ENCODE measurements around the gene RBBP7. TPM values are rescaled to one million over a fixed set of nuclear protein-coding genes. Genes with fewer than 3 reads are reported as not detected.

Gene RBBP7
- total RNA-seq, 1 donor from 2014 or later = 57.9 TPM

DNA sequence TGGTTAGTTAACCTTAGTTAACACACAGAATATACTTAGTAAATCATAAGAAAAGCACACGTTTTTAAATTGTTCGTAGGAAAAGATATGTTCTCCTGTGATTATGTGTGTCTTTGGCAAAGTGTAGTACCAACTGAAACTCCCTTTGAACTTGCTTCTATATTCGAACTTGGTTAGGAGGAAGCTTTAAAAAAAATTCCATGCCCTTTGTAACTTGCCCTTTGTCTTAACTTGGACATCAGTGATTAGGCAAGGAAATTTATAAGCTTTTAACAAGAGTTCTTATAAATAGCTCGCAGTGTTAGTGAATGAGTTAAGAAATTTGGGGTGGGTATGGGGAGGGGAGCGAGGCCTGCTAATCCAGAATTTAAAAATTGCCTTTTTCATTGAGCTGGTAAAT lies 50.5 kb downstream of the RBBP7 start:
- DNase-seq (ENCODE audit: extremely low spot score in 2 of 2) = no peak
- Histone ChIP-seq H3K4me1 (no peaks in the 10 kb centered on the region), H3K36me3 (peaks cover 0 to 10% of the 10 kb centered on the region in 2 donors), H3K27ac (no peak overlapping the region), H3K27me3 (no peaks in the 10 kb centered on the region), H3K4me3 (no peak overlapping the region), H3K9me3 (no peaks in the 10 kb centered on the region)
- TF ChIP-seq POLR2A (IDR thresholded peaks at IDR 0.05) (no peak), POLR2AphosphoS5 (IDR thresholded peaks at IDR 0.05; ENCODE audit: insufficient read depth in 1 of 2, low read depth in 1 of 2) (no peak)
- TF ChIP-seq, protein P1, sequence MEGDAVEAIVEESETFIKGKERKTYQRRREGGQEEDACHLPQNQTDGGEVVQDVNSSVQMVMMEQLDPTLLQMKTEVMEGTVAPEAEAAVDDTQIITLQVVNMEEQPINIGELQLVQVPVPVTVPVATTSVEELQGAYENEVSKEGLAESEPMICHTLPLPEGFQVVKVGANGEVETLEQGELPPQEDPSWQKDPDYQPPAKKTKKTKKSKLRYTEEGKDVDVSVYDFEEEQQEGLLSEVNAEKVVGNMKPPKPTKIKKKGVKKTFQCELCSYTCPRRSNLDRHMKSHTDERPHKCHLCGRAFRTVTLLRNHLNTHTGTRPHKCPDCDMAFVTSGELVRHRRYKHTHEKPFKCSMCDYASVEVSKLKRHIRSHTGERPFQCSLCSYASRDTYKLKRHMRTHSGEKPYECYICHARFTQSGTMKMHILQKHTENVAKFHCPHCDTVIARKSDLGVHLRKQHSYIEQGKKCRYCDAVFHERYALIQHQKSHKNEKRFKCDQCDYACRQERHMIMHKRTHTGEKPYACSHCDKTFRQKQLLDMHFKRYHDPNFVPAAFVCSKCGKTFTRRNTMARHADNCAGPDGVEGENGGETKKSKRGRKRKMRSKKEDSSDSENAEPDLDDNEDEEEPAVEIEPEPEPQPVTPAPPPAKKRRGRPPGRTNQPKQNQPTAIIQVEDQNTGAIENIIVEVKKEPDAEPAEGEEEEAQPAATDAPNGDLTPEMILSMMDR (IDR thresholded peaks at IDR 0.05) = no peak
- intact Hi-C loops (cut with DNase I) = loop anchor here (10.0 kb wide), 1 partner anchor 75 kb away; no protein-coding TSS in a partner anchor

- H3K27ac ChIP-seq = no peak overlapping the region
Observed at GRCh38 chrX:16814597-16814996, 55.6 kb downstream of the RBBP7 start.

GRCh38 chrX:16807976-16808542 lies 62.1 kb downstream of the RBBP7 start:
- Histone ChIP-seq H3K36me3 (peaks cover 0 to under 1% of the 10 kb centered on the region in 2 donors), H3K27ac (peak overlapping the region; percentile 65), H3K9me3 (no peaks in the 10 kb centered on the region), H3K27me3 (no peaks in the 10 kb centered on the region), H3K4me1 (peaks cover 14% of the 10 kb centered on the region), H3K4me3 (peak overlapping the region; percentile 7 to 27)
- TF ChIP-seq POLR2A (IDR thresholded peaks at IDR 0.05) = no peak
- peak in 1 of 2 donors; percentile 72 for TF ChIP-seq POLR2AphosphoS5 (IDR thresholded peaks at IDR 0.05; ENCODE audit: insufficient read depth in 1 of 2, low read depth in 1 of 2)
- DNase-seq (ENCODE audit: extremely low spot score in 2 of 2) = no peak
- intact Hi-C loops (cut with DNase I) = no loop called here

More at GRCh38 chrX:16814597-16814996, 55.6 kb downstream of the RBBP7 start:
- no peak overlapping the region for H3K4me3 ChIP-seq
- H3K36me3 ChIP-seq = peaks cover 0 to 5% of the 10 kb centered on the region in 2 donors
- no peak for DNase-seq (ENCODE audit: extremely low spot score in 2 of 2)
- intact Hi-C loops (cut with DNase I) = no loop called here
- H3K27me3 ChIP-seq = no peaks in the 10 kb centered on the region
- H3K4me1 ChIP-seq = no peaks in the 10 kb centered on the region
- TF ChIP-seq, protein P1 (IDR thresholded peaks at IDR 0.05) = no peak
- no peak for TF ChIP-seq POLR2AphosphoS5 (IDR thresholded peaks at IDR 0.05; ENCODE audit: insufficient read depth in 1 of 2, low read depth in 1 of 2)
- TF ChIP-seq POLR2A (IDR thresholded peaks at IDR 0.05) = no peak
- no peaks in the 10 kb centered on the region for H3K9me3 ChIP-seq

DNA sequence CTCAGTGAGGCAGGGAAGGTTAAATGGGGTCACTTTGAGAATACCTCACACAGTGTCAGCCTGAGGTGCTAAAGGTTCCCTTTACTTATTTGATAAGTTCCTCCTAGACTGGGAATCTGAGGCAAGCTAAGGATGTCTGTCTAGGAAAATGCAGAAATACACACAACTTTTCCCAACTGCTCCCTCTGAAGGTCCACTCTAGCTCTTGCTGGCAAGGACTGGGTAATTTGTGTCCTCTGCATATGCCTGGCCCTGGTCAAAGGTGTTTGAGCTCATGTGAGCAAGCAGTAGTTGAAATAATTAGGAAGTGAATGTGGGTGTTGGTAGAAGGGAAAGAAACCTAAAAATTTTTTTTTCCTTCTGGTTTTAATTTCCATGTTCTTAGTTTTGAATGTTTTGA lies 62.6 kb downstream of the RBBP7 start:
- intact Hi-C loops (cut with DNase I) = no loop called here
- H3K27me3 ChIP-seq = no peaks in the 10 kb centered on the region
- H3K27ac ChIP-seq = peak overlapping the region; percentile 65
- H3K4me3 ChIP-seq = peak overlapping the region in 1 of 2 donors; percentile 8
- TF ChIP-seq POLR2A (IDR thresholded peaks at IDR 0.05) = no peak
- no peak for TF ChIP-seq POLR2AphosphoS5 (IDR thresholded peaks at IDR 0.05; ENCODE audit: insufficient read depth in 1 of 2, low read depth in 1 of 2)
- TF ChIP-seq, protein P1 (IDR thresholded peaks at IDR 0.05) = no peak
- no peaks in the 10 kb centered on the region for H3K9me3 ChIP-seq
- peaks cover 14% of the 10 kb centered on the region for H3K4me1 ChIP-seq
- H3K36me3 ChIP-seq = peaks cover 0 to 4% of the 10 kb centered on the region in 2 donors
- DNase-seq (ENCODE audit: extremely low spot score in 2 of 2) = no peak

DNA sequence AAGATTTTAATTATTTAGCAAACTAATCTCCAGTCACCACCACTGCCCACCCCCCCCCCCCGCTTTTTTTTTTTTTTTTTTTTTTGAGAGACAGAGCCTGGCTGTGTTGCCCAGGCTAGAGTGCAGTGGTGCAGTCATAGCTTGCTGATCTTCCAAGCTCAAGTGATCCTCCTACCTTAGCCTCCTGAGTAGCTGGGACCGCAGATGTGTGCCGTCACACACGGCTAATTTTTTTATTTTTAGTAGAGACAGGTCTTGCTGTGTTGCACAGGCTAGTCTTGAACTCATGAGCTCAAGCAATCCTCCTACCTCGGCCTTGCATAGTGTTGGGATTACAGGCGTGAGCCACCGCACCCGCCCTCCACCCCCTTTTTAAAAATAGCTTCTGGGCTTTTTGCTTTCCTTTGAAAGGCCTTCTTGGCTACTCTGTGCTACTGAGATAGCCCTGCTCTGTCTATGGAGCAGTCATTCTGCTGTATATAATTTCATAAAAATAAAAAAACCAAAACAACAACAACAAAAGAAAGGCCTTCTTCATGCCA lies 65.2 kb downstream of the RBBP7 start:
- no peak for DNase-seq (ENCODE audit: extremely low spot score in 2 of 2)
- TF ChIP-seq POLR2A (IDR thresholded peaks at IDR 0.05) = no peak
- TF ChIP-seq, protein P1 (IDR thresholded peaks at IDR 0.05) = no peak
- no peak for TF ChIP-seq POLR2AphosphoS5 (IDR thresholded peaks at IDR 0.05; ENCODE audit: insufficient read depth in 1 of 2, low read depth in 1 of 2)
- Histone ChIP-seq H3K27me3 (no peaks in the 10 kb centered on the region), H3K27ac (no peak overlapping the region), H3K36me3 (peaks cover 0 to 4% of the 10 kb centered on the region in 2 donors), H3K4me3 (no peak overlapping the region), H3K9me3 (no peaks in the 10 kb centered on the region), H3K4me1 (peaks cover 14% of the 10 kb centered on the region)
- intact Hi-C loops (cut with DNase I) = no loop called here

Measured in vagina (tissue), 2 donors.